NCI-H2171 treated with DMSO at 0.1 percent for 48 hours (cell line): Measurements from ENCODE around the gene PSMD4.

Experiments
- DNase-seq: peaks from one replicate; lab custom pipeline; 2025; lab: John Stamatoyannopoulos, UW

The PSMD4 gene

DNA sequence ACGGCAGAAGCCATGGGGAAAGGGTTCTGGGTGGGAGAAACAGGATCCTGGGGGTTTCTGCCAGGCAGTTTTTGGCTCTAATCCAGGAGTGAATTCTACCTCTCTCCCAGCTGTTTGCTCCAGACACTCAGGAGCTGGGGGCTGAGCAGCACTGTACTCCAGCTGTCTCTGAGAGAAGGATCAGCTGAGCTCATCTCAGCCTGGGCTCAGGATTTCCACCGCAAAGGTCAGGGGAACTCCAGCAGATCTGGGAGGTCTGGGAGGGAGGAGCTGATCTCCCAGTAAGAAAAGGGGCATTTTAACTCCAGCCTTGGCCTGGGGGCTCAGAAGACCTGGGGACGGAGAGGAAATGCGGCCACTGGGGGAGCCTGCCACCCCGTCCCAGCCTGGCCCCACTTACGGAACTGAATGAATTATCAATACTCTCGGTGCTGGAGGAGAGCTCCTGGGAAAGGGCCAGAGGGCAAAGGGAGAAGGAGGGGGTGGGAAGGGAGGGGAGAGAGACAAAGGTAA lies 55.3 kb downstream of the PSMD4 start:
- peak; percentile 75 for DNase-seq

DNA sequence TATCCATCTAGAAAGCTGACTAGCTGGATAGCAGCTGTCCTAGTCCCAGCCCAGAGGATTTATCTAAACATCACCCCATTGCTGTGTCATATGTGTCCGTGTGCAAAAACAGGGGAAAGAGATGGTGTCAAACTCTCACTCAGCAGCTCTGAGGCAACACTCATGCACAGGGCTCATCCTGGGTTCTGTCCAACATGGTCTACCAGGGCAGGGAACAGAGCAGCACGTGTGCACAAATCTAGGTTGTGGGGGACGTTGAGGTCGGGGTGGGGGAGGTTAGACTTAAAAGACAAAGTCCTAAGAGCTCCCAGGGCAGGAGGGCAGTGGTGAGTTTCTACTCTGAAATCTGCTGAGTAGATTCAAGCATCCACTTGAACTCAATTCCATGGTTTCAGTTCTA lies 56.5 kb downstream of the PSMD4 start:
- no peak for DNase-seq

- DNase-seq, result no peak
Measured at GRCh38 chr1:151311589-151312331, 57.2 kb downstream of the PSMD4 start.

DNA sequence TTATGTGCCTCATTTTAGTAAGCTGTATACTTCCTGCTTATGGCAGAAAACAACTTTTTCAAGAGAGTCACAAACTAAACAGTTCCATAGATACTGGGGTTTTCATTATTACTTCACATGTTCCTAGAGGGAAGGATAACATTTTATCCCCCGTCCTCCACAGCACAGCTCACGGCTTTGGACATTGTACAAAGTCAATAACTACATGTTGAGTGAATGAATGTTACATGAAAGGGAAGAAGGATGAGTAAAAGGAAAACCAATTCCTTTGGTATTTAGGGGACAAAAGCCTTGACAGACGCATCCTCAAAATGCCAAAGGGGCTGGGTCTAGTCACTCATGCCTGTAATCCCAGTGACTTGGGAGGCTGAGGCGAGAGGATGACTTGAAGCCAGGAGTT lies 57.9 kb downstream of the PSMD4 start:
- DNase-seq, result no peak

DNA sequence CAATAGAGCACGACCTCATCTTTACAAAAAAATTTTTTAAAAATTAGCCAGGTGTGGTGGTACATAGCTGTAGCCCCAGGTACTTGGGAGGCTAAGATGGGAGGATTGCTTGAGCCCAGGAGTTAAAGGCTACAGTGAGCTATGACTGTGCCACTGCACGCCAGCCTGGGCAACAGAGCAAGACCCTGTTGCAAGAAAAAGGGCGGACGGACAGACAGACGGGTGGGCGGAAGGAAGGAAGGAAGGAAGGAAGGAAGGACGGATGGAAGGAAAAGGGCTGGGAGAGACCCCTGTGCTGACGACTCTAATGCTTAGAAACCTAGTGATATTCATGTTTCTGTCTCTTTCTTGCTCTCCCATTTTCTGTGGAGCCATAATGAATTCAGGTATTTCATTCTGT lies 58.3 kb downstream of the PSMD4 start:
- no peak for DNase-seq

DNA sequence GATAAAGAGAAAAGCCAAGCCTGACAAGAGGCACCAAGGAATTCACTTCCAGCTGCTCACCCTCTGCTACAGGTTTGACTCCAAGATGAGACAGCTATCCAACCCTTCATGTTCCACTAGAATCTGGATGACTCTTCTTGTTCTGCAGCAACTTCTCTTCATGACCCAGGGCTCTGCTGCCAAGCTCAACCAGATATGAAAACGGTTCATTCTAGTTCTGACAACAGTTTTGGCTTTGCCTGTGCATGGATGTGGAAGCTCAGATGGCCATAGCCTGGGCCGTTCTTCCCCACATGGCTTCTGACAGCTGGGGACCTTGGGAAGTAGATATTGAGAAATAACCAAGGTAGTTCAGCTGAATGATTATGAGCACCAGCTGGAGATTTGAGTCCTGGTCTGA lies 59.0 kb downstream of the PSMD4 start:
- DNase-seq, result no peak

DNA sequence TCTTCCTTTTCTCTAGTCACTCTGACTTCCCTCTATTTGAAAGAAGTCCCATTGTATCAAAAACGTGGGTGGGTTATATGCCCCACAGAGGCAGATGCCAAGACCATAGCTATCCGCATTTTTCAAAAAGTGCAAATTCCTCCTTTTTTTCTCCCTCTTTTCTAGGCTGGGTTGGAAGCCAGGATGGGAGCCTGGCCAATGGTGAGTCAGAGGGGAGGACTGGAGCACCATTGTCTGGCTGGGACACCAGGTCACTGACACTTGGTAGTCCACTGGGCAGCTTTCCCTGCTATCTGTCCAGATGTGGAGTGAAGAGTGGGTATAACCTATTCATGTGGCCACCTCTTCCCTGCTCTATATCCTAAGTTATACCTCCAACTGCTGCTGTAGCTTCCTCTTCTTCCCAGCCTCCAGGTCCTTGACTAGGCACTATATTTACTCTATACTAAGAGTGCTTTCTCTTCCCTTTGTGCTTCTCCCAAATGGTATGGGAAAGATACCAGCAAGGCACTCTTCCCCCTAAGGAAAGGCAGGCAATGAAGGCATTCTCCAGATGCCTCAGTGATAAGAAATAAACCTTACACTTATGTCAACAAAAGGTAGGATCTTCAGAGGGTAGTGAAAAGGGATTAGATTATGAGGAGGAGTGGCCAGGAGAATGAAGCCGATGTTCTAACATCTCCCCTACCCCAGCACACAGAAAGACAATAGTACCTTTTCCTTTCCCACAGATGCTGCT lies 59.8 kb downstream of the PSMD4 start:
- no peak for DNase-seq

DNA sequence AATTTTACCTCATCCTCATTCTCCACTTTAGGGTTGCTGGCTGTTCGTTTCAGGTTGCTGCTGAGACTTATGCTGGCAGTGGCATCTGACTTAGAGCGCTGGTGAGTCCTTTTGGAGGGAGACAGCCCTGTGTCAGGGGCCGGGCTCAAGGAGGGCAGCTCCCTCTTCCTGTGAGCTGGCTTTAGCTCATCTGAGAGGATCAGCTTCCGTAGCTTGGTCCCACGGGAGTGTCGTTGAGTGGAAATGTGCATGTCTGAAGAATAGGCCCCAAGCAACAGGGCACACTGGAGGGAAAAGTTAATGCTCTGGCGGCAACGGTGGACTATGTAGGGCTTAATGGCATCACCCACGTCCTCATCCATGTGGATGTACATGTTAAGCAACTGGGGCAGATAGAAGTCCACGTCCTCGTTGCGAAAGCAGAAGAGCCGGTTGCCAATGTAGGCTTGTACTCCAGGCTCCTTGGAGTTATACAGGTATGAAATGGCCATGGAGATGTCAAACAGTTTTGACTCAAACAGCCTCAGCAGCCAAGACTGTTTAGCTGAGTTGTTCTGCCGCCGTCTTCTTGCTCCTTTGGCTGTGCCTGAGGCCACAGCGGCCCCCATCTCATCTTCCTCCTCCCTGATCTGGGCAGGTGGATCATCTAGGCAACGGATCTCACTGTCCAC lies 61.2 kb downstream of the PSMD4 start:
- DNase-seq, result no peak
